HG03139 (cell line): ENCODE measurements around the gene POU3F4.
A peak's percentile ranks its signal among the peaks of the same experiment; 100 is the strongest.

Experiments used
- ATAC-seq: cut with Tn5 transposase; IDR thresholded peaks from one replicate; pipeline ENCODE4 v1.9.1; 2021; ENCODE audit not compliant: unreplicated experiment

The POU3F4 gene

GRCh38 chrX:83508006-83508405 is at the start of gene POU3F4:
Gene POU3F4, plus strand, starts transcription at chrX:83508290. Its CDS starts 35 bp downstream, at chrX:83508325.
- ATAC-seq: no peak

GRCh38 chrX:83469551-83469950 is 38.5 kb upstream of the POU3F4 start:
- ATAC-seq: no peak

- no peak for ATAC-seq
These were observed 12.2 kb upstream of the POU3F4 start for GRCh38 chrX:83495898-83496297.

- no peak for ATAC-seq
These were observed 7.1 kb upstream of the POU3F4 start for GRCh38 chrX:83501003-83501402.

GRCh38 chrX:83501530-83501929 is 6.6 kb upstream of the POU3F4 start:
- ATAC-seq: no peak

GRCh38 chrX:83504721-83505479 is 3.2 kb upstream of the POU3F4 start:
- ATAC-seq: no peak

GRCh38 chrX:83508526-83509253 is 600 bp downstream of the POU3F4 start:
- no peak for ATAC-seq

GRCh38 chrX:83509254-83509801 is 1.2 kb downstream of the POU3F4 start:
- ATAC-seq: no peak

GRCh38 chrX:83510510-83511062 is 2.5 kb downstream of the POU3F4 start:
- no peak for ATAC-seq

GRCh38 chrX:83511208-83511607 is 3.1 kb downstream of the POU3F4 start:
- ATAC-seq: no peak

GRCh38 chrX:83512111-83512510 is 4.0 kb downstream of the POU3F4 start:
- no peak for ATAC-seq

- ATAC-seq: no peak
These were observed 8.5 kb downstream of the POU3F4 start for GRCh38 chrX:83516597-83516996.

- ATAC-seq: no peak
These were observed 13.8 kb downstream of the POU3F4 start for GRCh38 chrX:83521905-83522304.

- ATAC-seq: no peak
These were observed 21.9 kb downstream of the POU3F4 start for GRCh38 chrX:83529950-83530349.

GRCh38 chrX:83535417-83536196 is 27.5 kb downstream of the POU3F4 start:
- ATAC-seq: peak; percentile 71
